ENCODE measurements around the gene TMPRSS6.

TMPRSS6 gene

DNA sequence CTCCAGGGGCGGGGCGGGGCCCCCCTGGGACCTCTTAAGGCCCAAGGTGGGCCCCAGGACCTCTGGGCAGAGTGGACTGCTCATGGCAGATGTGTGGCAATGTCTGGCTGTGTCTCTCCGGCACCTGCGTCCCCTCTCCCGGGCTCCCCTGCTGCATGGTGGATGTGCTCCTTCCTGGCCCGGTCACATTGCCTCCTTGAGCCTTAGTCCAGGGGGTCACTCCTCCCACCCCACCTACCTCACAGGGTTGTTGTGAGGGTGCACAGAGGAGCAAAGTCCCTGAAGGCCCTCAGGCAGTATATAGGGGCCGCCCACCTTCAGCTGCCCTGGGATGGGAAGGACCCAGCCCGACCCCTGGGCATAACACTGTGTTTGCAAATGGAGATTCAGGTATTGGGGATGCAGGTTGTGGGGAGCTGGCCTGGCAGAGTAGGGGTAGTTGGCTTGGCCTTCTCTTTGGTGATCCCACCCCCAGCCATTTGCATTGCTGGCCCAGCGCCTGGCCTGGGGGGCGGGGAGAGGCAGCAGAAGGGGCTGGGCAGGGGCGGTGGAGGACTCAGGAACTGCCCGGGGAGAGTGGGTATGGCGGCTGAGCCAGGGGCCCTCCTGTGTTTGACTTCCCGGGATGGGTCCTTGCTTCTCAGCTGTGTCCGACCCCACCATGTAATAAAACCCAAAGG is 46.7 kb downstream of the TMPRSS6 start:
- peaks cover 19% of the 10 kb centered on the region for H3K4me1 Mint-ChIP-seq (ENCODE audit: low read depth)
- no peaks in the 10 kb centered on the region for H3K9me3 Mint-ChIP-seq (ENCODE audit: low read depth)
- no peak overlapping the region for H3K27ac Mint-ChIP-seq
- H3K27me3 Mint-ChIP-seq = no peaks in the 10 kb centered on the region
- no peak overlapping the region for H3K4me3 Mint-ChIP-seq
- peaks cover 2% of the 10 kb centered on the region for H3K36me3 Mint-ChIP-seq

DNA sequence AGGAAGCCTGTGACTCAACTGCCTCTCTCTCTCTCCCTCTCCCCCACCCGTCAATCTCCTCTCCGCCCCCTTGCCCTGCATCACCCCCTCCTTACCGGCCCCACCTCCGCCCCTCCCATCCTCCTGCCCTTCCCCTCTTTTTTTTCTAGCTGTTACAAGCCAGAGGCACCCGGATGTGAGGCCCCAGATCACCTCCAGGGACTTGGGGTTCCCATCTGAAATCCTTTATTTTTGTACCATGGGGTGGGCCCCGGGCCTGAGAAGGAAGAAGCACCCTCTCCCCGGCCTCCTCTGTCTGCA is 47.2 kb downstream of the TMPRSS6 start:
- H3K27ac Mint-ChIP-seq = no peak overlapping the region
- H3K36me3 Mint-ChIP-seq = peaks cover 2% of the 10 kb centered on the region
- H3K4me1 Mint-ChIP-seq (ENCODE audit: low read depth) = peaks cover 19% of the 10 kb centered on the region
- H3K9me3 Mint-ChIP-seq (ENCODE audit: low read depth) = no peaks in the 10 kb centered on the region
- H3K4me3 Mint-ChIP-seq = no peak overlapping the region
- no peaks in the 10 kb centered on the region for H3K27me3 Mint-ChIP-seq

- Mint-ChIP-seq H3K4me3 (no peak overlapping the region), H3K36me3 (peaks cover 2% of the 10 kb centered on the region), H3K27ac (no peak overlapping the region)
These were observed 47.7 kb downstream of the TMPRSS6 start for GRCh38 chr22:37061611-37062375.

DNA sequence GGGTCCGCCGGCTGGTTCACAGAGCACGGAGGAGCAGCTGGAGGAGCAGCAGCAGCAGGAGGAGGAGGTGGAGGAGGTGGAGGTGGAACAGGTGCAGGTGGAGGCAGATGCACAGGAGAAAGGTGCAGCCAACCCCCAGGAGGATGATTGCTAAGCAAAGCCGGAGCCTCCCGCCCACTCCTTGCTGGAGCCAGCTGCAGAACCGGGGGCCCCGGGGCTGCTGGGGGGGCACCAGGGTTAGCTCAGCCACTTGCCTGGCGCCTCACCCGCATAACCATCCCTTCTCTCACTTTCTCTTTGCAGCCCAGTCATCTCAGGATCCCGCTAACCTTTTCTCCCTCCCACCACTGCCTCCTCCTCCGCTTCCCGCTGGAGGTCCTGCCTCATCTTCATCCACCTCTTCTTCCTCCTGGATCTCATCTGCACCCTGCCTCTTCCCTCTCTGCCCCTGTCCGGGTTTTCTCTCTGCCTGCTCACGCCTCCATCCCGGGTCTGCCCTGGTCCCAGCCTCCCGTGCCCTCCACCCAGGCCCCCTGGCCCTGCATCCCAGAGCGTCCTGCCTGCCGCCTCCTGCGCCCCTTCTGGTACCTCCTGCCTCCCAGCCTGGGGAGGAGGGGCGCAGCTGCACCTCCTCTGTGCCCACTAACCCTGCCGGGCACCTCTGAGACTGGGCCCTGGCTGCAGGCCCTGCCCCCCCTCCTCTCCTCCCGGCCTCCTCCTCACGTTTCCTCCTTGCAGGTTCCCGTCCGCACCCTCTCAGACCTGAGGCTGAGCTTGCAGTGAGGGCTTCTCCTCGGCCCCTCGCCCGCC is 48.5 kb downstream of the TMPRSS6 start:
- Mint-ChIP-seq H3K27me3 (no peaks in the 10 kb centered on the region), H3K9me3 (ENCODE audit: low read depth) (no peaks in the 10 kb centered on the region), H3K4me1 (ENCODE audit: low read depth) (peaks cover 19% of the 10 kb centered on the region), H3K36me3 (no peaks in the 10 kb centered on the region), H3K4me3 (peak overlapping the region; percentile 40), H3K27ac (no peak overlapping the region)

More at GRCh38 chr22:37061611-37062375, 47.7 kb downstream of the TMPRSS6 start:
- no peaks in the 10 kb centered on the region for H3K9me3 Mint-ChIP-seq (ENCODE audit: low read depth)
- H3K27me3 Mint-ChIP-seq = no peaks in the 10 kb centered on the region
- H3K4me1 Mint-ChIP-seq (ENCODE audit: low read depth) = peaks cover 19% of the 10 kb centered on the region

- Mint-ChIP-seq H3K27ac (no peak overlapping the region), H3K9me3 (ENCODE audit: low read depth) (no peaks in the 10 kb centered on the region), H3K4me3 (no peak overlapping the region), H3K27me3 (no peaks in the 10 kb centered on the region), H3K36me3 (no peaks in the 10 kb centered on the region), H3K4me1 (ENCODE audit: low read depth) (peaks cover 19% of the 10 kb centered on the region)
These were observed 49.5 kb downstream of the TMPRSS6 start for GRCh38 chr22:37059876-37060449.

- no peaks in the 10 kb centered on the region for H3K27me3 Mint-ChIP-seq
- no peaks in the 10 kb centered on the region for H3K9me3 Mint-ChIP-seq (ENCODE audit: low read depth)
- H3K27ac Mint-ChIP-seq = no peak overlapping the region
- H3K36me3 Mint-ChIP-seq = no peaks in the 10 kb centered on the region
- H3K4me1 Mint-ChIP-seq (ENCODE audit: low read depth) = peaks cover 19% of the 10 kb centered on the region
- H3K4me3 Mint-ChIP-seq = no peak overlapping the region
These were observed 50.4 kb downstream of the TMPRSS6 start for GRCh38 chr22:37058917-37059701.

- no peak overlapping the region for H3K27ac Mint-ChIP-seq
These were observed 51.6 kb downstream of the TMPRSS6 start for GRCh38 chr22:37057796-37058510.

DNA sequence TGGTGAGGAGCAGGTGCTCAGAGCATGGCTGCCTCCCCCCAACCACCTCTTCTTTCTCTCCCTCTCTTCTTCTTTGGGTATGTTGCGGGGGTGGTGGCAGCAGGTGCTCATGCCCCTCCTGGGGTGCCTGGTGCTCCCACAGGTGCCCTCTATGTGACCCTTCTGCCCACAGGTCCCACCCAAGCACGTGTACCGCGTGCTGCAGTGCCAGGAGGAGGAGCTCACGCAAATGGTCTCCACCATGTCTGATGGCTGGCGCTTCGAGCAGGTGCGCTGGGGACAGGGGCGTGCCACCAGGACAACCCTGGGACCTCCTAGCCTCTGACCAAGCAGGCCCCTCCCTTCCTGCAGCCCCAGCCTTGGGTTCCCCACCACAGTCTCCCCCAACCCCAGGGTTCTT is 52.3 kb downstream of the TMPRSS6 start:
- no peak overlapping the region for H3K4me3 Mint-ChIP-seq
- no peaks in the 10 kb centered on the region for H3K36me3 Mint-ChIP-seq
- H3K4me1 Mint-ChIP-seq (ENCODE audit: low read depth) = peaks cover 19% of the 10 kb centered on the region
- H3K27ac Mint-ChIP-seq = no peak overlapping the region
- H3K9me3 Mint-ChIP-seq (ENCODE audit: low read depth) = no peaks in the 10 kb centered on the region
- no peaks in the 10 kb centered on the region for H3K27me3 Mint-ChIP-seq

More at GRCh38 chr22:37057796-37058510, 51.6 kb downstream of the TMPRSS6 start:
- no peak overlapping the region for H3K4me3 Mint-ChIP-seq
- H3K36me3 Mint-ChIP-seq = no peaks in the 10 kb centered on the region
- no peaks in the 10 kb centered on the region for H3K27me3 Mint-ChIP-seq
- H3K9me3 Mint-ChIP-seq (ENCODE audit: low read depth) = no peaks in the 10 kb centered on the region
- H3K4me1 Mint-ChIP-seq (ENCODE audit: low read depth) = peaks cover 15% of the 10 kb centered on the region

GRCh38 chr22:37056246-37056645 is 53.3 kb downstream of the TMPRSS6 start:
- Mint-ChIP-seq H3K4me3 (no peak overlapping the region), H3K27ac (no peak overlapping the region), H3K9me3 (ENCODE audit: low read depth) (no peaks in the 10 kb centered on the region), H3K4me1 (ENCODE audit: low read depth) (peaks cover 21% of the 10 kb centered on the region), H3K27me3 (no peaks in the 10 kb centered on the region), H3K36me3 (no peaks in the 10 kb centered on the region)

DNA sequence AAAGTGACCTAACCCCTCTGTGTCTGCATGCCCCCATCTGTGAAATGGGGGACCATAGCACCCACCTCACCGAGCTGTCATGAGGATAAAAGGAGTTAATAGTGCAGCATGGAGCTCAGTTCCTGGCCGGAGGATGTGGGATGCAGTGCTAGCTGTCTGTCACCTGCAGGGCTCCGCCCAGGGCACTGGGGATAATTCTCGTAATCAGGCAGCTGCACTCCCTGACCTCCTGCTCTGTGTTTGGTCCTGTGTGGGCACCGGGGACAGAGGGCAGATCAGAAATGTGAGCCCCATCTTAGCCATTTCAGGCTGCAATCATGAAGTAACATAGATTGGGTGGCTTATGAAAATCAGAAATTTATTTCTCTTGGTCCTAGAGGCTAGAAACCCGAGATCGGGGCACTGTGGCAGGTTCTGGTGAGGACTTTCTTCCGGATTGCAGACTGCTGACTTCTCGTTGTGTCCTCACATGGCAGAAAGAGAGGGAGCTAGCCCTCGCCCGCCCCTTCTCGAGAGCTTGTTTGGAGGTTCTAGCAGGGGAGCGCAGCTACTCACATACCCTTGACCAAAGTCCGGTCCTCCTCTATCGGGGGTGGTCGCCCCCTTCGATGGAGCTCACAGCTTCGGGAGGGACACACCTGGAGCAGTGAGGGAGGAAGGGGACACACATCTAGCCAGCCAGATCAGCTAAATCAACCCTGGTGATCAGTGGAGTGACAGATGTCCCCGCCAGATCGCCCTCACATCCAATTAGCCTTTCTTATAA is 54.7 kb downstream of the TMPRSS6 start:
- no peak overlapping the region for H3K27ac Mint-ChIP-seq
- H3K4me1 Mint-ChIP-seq (ENCODE audit: low read depth) = peaks cover 12% of the 10 kb centered on the region
- no peaks in the 10 kb centered on the region for H3K9me3 Mint-ChIP-seq (ENCODE audit: low read depth)
- H3K4me3 Mint-ChIP-seq = no peak overlapping the region
- H3K27me3 Mint-ChIP-seq = no peaks in the 10 kb centered on the region
- H3K36me3 Mint-ChIP-seq = no peaks in the 10 kb centered on the region

DNA sequence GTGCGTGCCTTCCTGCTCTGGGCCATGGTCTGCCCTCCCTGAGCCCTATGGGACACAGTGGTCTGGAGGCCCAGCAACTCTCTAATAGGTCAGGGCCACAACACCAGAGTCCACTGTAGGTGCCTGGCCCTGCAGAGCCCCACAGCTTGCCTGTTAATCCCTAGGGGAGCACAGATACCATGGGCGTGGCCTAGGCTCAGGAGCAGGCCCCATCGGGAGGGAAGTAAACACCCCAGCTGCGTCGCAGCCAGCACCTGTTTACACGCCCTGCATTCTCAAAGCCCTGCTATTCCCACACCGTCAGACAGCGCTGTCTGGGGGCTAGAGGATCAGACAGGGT is 55.5 kb downstream of the TMPRSS6 start:
- no peaks in the 10 kb centered on the region for H3K36me3 Mint-ChIP-seq
- H3K27me3 Mint-ChIP-seq = no peaks in the 10 kb centered on the region
- no peaks in the 10 kb centered on the region for H3K9me3 Mint-ChIP-seq (ENCODE audit: low read depth)
- H3K4me3 Mint-ChIP-seq = peak overlapping the region; percentile 42
- H3K27ac Mint-ChIP-seq = no peak overlapping the region
- H3K4me1 Mint-ChIP-seq (ENCODE audit: low read depth) = peaks cover 12% of the 10 kb centered on the region

- Mint-ChIP-seq H3K4me3 (peak overlapping the region; percentile 78), H3K4me1 (ENCODE audit: low read depth) (peaks cover 12% of the 10 kb centered on the region), H3K36me3 (no peaks in the 10 kb centered on the region), H3K27ac (no peak overlapping the region), H3K9me3 (ENCODE audit: low read depth) (no peaks in the 10 kb centered on the region), H3K27me3 (no peaks in the 10 kb centered on the region)
These were observed 56.0 kb downstream of the TMPRSS6 start for GRCh38 chr22:37053310-37054055.
